Germinal center (tissue), 1 donor: ENCODE measurements around the gene UGT1A4.
"Not testable (repeated sequence)": the region's sequence is repeated elsewhere in the genome, so short reads cannot be mapped to it uniquely, and the experiment has no call there.

ENCODE experiments used
- DNase-seq: peaks from one replicate; pipeline ENCODE4 v3.0.0; 2012; ENCODE audit warnings: mixed read lengths, low spot score

UGT1A4 gene

GRCh38 chr2:233700028-233700635, 18.4 kb upstream of the UGT1A4 start:
- no peak for DNase-seq

- DNase-seq = not testable (repeated sequence)
These were observed 17.7 kb upstream of the UGT1A4 start for GRCh38 chr2:233700842-233701241.

DNA sequence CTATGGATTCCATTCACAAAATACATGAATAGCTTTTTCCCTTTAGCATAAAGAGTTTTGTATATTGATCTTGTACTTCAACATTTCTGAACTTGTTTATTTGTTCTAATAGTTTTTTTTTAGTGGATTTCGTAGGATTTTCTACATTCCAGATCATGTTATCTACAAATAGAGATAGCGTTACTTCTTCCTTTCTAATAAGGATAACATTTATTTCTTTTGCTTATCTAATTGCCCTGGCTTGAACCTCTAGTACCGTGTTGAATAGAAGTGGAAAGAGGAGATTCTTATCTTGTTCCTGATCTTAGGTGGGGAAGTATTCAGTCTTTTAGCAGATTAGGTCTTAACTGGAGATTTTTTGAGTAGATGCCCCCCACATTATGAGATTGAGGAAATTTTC, 16.3 kb upstream of the UGT1A4 start:
- no peak for DNase-seq

GRCh38 chr2:233705911-233706506, 12.5 kb upstream of the UGT1A4 start:
- no peak for DNase-seq

- DNase-seq = no peak
These were observed 11.8 kb upstream of the UGT1A4 start for GRCh38 chr2:233706720-233707119.

- no peak for DNase-seq
These were observed 10.4 kb upstream of the UGT1A4 start for GRCh38 chr2:233707940-233708644.

DNA sequence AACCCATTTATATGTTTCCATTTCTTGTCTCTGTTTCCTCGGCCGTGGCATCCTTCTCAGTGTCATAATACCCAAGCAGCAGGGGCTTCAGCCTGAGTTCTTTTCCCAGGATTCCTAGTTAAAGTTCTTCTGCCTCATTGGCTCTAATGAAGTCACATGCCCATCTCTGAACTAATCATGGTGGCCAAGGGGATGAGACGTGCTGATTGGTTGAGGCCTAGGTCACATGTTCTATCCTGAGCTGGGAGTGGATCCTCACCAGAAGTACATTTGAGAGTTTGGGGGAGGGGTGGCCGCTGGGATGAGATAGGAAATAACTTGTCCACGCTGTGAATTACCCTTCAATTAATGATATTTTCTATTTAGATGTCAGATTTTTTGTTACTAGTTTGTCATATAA, 9.6 kb upstream of the UGT1A4 start:
- DNase-seq = no peak

GRCh38 chr2:233711312-233712008, 7.1 kb upstream of the UGT1A4 start:
- peak; percentile 44 for DNase-seq

GRCh38 chr2:233712611-233713261, 5.8 kb upstream of the UGT1A4 start, which contains the start of gene UGT1A5:
Gene UGT1A5, plus strand, starts transcription at chr2:233712907. Its CDS starts 85 bp downstream, at chr2:233712992.
- no peak for DNase-seq

DNA sequence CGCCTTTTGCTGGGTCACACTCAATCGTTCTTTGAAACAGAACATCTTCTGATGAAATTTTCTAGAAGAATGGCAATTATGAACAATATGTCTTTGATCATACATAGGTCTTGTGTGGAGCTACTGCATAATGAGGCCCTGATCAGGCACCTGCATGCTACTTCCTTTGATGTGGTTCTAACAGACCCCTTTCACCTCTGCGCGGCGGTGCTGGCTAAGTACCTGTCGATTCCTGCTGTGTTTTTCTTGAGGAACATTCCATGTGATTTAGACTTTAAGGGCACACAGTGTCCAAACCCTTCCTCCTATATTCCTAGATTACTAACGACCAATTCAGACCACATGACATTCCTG, 5.3 kb upstream of the UGT1A4 start:
- DNase-seq = no peak

GRCh38 chr2:233714121-233714520, 4.4 kb upstream of the UGT1A4 start:
- DNase-seq = no peak

- no peak for DNase-seq
These were observed 10.3 kb downstream of the UGT1A4 start, which contains the start of gene UGT1A3 for GRCh38 chr2:233728723-233729301. Gene UGT1A3, plus strand, starts transcription at chr2:233729042. Its CDS starts 85 bp downstream, at chr2:233729127.

- not testable (repeated sequence) for DNase-seq
These were observed 18.5 kb downstream of the UGT1A4 start for GRCh38 chr2:233736868-233737653.

- no peak for DNase-seq
These were observed 22.3 kb downstream of the UGT1A4 start for GRCh38 chr2:233740870-233741269.

DNA sequence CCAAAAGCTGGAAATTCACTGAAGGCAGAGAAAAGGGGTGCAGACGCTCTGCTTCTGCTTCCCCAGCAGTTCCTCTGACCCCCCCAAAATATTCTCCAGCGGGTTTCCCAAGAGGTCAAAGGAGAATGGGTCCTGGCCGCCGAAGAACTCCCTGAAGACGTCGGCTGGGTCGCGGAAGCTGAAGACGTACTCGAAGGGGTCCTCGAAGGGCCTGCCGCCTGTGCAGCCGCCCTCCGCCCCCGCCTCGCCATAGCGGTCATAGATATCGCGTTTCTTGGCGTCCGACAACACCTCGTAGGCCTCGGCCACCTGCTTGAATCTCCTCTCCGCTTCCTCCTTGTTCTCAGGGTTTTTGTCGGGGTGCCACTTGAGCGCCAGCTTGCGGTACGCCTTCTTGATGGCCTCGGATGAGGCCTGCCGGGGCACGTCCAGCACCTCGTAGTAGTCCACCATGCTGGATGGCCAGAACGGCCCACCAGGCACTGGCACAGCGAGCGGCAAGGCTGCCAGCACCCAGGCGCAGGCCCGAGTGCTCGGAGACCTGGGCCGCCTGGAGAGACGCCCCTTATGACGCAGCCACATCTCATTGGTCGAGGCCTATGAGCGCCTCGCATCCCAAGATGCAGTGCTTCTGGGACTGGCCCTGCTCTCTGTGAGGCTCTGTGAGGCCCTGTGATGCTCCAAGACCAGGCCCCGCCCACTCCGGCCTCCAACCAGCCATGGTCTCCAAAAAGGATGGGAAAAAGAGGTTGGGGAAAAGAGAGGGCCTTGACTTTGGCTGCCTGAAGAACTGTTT, 25.1 kb downstream of the UGT1A4 start:
- no peak for DNase-seq

DNA sequence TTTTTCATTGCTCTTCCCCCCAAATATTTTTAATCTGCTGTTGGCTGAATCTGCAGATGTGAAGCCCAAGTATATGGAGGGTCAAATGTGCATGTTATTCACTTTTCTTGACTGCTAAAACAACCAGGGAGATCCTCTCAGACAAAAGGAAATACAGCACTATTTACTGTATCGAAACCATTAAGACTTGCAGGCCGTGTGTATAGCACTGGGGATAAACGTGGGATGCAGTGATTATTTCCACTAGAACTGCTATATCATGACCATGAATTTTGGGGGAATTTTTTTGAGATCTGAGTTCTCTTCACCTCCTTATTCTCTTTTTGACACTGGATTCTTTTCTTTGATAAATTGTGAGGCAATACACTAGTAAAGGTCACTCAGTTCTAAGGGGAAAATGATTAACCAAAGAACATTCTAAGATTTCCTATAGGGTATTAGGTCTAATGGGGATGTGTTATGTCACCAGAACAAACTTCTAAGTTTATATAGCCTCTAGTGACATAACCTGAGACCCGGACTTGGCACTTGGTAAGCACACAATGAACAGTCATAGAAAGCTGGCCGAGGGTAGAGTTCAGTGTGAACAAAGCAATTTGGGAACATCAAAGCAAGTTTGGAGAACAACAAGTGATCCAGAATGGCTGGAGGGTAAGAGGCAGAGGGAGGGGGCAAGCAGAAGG, 26.7 kb downstream of the UGT1A4 start:
- DNase-seq = no peak

DNA sequence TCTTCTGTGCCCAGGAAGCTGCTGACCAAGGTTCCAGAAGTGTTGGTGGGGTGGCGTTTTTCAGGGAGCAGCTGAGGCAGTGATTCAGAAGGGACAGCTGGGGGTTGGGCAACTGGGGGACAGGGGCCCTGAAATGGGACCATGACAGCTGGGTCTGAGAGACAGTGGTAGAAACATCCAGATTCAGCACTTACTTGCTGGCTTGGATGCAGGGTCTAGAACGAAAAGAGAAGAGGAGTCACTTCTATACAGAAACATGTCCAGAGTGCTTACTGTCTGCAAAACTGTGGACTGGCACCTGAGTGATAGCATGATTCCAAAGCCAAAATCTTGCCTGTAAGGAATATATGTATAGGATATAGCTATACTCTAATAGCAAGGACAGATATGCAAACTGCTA, 27.3 kb downstream of the UGT1A4 start:
- not testable (repeated sequence) for DNase-seq

DNA sequence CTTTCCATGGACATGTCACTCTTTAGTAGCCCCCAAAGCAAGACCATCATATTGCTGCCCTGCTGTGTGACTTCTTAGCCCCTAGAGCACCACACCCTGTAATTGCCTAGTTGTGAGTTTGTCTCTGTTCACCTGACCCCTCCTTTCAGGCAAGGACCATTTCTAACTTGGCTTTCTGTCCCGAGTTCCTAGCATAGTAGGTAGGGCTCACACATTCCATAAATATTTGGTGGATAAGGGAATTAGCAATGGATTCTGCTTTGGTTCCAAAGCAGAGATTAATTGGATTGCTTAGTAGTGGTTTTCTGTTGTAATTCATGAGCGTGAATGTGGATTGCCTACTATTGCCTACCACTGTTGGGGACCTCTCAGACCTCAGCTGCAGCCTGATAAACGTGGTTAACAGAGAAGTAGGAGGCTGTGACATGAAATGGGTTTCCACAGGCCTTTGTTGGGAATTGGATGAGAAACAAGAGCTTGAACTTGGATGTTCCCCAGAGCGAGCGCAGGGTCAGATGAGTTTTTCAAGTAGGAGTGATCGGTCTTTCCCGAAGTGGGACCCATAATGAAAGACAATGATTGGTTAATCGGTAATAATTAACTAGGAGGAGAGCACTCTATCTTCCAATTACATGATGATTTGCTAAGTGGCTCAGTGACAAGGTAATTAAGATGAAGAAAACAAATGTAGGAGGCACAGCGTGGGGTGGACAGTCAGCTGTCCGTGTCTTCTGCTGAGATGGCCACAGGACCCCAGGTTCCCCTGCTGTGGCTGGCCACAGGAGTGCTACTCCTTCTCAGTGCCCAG, 28.1 kb downstream of the UGT1A4 start:
- no peak for DNase-seq

- DNase-seq = no peak
These were observed 28.7 kb downstream of the UGT1A4 start for GRCh38 chr2:233747283-233747544.
